IPS DF 6.9 (cell line): ENCODE results near the gene RBM8A.
A peak's percentile ranks its signal among the peaks of the same experiment; 100 is the strongest.

Experiments
- DNase-seq: peaks from one replicate; pipeline ENCODE4 v3.0.0-alpha.2; 2013; ENCODE audit warnings: low read depth, low spot score
- H3K27ac ChIP-seq: one replicate; pipeline ENCODE4 v1.5.1; 2013; ENCODE audit warnings: low read length, control low read depth
- H3K27me3 ChIP-seq: 2 replicates; pipeline ENCODE4 v1.6.1; 2013; ENCODE audit warnings: mild to moderate bottlenecking, low read length; ENCODE audit not compliant: control insufficient read depth, insufficient read depth
- H3K36me3 ChIP-seq: 2 replicates; pipeline ENCODE4 v1.6.1; 2013; ENCODE audit warnings: low read length; ENCODE audit not compliant: control insufficient read depth, insufficient read depth
- H3K4me1 ChIP-seq: 2 replicates; pipeline ENCODE4 v1.6.1; 2013; ENCODE audit warnings: low read length; ENCODE audit not compliant: control insufficient read depth, insufficient read depth
- H3K4me3 ChIP-seq: 2 replicates; pipeline ENCODE4 v1.5.1; 2013; ENCODE audit warnings: mild to moderate bottlenecking, low read length
- H3K9me3 ChIP-seq: 2 replicates; pipeline ENCODE4 v1.6.1; 2013; ENCODE audit warnings: low read length, inconsistent platforms; ENCODE audit not compliant: control insufficient read depth, insufficient read depth
- WGBS: extraction: QIAGEN DNeasy Blood & Tissue Kit; methylation state at CpG from one replicate; pipeline ENCODE4 v1.1.7; 2013; ENCODE audit warnings: mixed read lengths, missing lambda C conversion rate; ENCODE audit not compliant: insufficient read length, insufficient coverage; 5-methylcytosine and 5-hydroxymethylcytosine counted together

The RBM8A gene

DNA sequence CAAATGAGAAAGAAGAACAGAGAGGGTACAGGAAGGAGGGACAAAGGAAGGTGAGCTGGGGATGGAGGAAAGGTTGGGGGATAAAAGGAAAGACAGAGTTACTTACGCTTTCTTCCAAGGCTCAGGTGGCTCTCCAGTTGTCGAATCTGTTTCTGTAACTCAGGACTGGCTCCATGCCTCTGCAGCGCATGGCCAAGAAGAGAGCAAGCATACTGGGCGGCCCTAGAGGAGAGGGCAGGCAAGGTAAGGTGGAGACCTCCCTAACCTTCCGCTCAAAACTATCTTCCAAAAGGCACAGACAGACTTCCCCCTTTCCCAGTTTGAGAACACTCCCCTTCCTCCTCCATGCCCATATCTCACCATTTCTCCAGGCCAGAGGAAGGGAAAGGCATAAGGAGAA is 9.7 kb downstream of the RBM8A start:
- Histone ChIP-seq H3K27ac (no peak overlapping the region), H3K9me3 (no peaks in the 10 kb centered on the region), H3K27me3 (no peaks in the 10 kb centered on the region), H3K4me1 (peaks cover 3% of the 10 kb centered on the region; the same call in 1 of the 2 replicates), H3K36me3 (no peaks in the 10 kb centered on the region), H3K4me3 (peak overlapping the region; percentile 76; the same call in 1 of the 2 replicates)
- no peak for DNase-seq
- no CpG with 5 or more reads among the region's 5 CpGs for WGBS

DNA sequence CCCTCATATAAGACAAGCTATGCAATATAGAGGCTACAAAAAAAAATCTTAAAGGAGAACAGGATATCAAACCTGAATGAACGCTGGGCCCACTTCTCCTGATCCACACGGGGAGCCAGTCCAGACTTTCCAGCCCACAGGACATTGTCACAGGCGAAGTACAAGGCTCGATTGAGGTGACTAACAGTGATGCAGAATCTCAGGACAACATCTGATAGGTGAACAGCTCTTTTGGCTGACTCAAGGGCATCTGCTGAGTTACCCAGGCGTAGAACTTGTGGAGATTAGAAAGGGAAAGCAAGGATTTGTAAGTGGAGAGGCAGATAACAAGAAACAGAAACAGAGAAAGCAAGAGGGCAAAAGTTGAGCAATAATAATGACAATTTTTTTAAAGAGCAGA is 10.5 kb downstream of the RBM8A start:
- Histone ChIP-seq H3K4me1 (peaks cover 3% of the 10 kb centered on the region; the same call in 1 of the 2 replicates), H3K9me3 (no peaks in the 10 kb centered on the region), H3K27ac (no peak overlapping the region), H3K27me3 (no peaks in the 10 kb centered on the region), H3K36me3 (no peaks in the 10 kb centered on the region), H3K4me3 (no peak overlapping the region)
- no peak for DNase-seq
- WGBS: no CpG with 5 or more reads among the region's 5 CpGs

- no peak for DNase-seq
- WGBS: no CpG with 5 or more reads among the region's 11 CpGs
Measured at GRCh38 chr1:145912128-145912641, 15.1 kb downstream of the RBM8A start.

GRCh38 chr1:145908653-145909052 is 18.6 kb downstream of the RBM8A start:
- no CpG with 5 or more reads among the region's 1 CpG for WGBS
- Histone ChIP-seq H3K4me1 (no peaks in the 10 kb centered on the region), H3K27ac (no peak overlapping the region), H3K36me3 (no peaks in the 10 kb centered on the region), H3K4me3 (no peak overlapping the region), H3K27me3 (no peaks in the 10 kb centered on the region), H3K9me3 (no peaks in the 10 kb centered on the region)
- no peak for DNase-seq

More at GRCh38 chr1:145912128-145912641, 15.1 kb downstream of the RBM8A start:
- Histone ChIP-seq H3K27ac (no peak overlapping the region), H3K4me1 (no peaks in the 10 kb centered on the region), H3K27me3 (no peaks in the 10 kb centered on the region), H3K36me3 (no peaks in the 10 kb centered on the region), H3K9me3 (no peaks in the 10 kb centered on the region), H3K4me3 (no peak overlapping the region)

- H3K27ac ChIP-seq: no peak overlapping the region
- no CpG with 5 or more reads among the region's 10 CpGs for WGBS
- no peak for DNase-seq
Measured at GRCh38 chr1:145906954-145907753, 20.1 kb downstream of the RBM8A start.

DNA sequence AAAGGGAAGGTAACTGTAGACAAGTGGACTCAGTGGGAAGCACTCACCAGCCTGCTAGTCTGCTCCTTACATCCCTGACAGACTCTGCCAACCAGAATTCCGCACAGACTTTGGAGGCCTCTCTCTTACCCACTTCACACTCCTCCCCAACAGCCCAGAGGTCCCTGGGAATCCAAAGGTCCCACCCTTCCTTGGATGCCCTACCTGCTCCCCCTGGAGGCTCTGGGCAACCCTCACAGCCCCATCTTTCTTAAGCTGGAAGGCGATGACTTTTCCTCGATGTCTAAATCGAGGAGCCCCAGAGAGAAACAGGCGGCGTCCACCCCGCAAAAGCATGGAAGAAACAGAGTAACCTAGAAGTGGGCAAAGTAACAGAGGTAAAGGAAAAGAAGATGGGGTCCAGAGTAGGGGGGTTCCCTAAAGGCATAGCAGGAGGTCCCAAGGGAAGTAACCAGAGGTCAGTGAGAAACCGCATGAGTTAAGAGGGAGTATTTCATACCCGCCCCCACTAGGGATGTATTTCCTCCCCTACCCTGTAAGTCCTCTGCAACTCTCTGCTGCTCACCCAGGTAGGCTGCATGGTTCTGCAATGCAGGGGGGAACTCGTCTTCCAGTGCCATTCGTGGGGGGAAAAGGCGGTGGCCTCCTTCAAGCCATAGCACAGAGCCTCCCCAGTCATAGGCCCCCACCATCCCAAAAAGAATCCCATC is 25.8 kb downstream of the RBM8A start:
- Histone ChIP-seq H3K4me3 (no peak overlapping the region), H3K9me3 (no peaks in the 10 kb centered on the region), H3K27ac (no peak overlapping the region), H3K4me1 (peaks cover 2% of the 10 kb centered on the region; the same call in 1 of the 2 replicates), H3K27me3 (no peaks in the 10 kb centered on the region), H3K36me3 (no peaks in the 10 kb centered on the region)
- WGBS: no CpG with 5 or more reads among the region's 12 CpGs
- no peak for DNase-seq

More at GRCh38 chr1:145906954-145907753, 20.1 kb downstream of the RBM8A start:
- Histone ChIP-seq H3K9me3 (no peaks in the 10 kb centered on the region), H3K4me1 (no peaks in the 10 kb centered on the region), H3K4me3 (no peak overlapping the region), H3K36me3 (no peaks in the 10 kb centered on the region), H3K27me3 (no peaks in the 10 kb centered on the region)

DNA sequence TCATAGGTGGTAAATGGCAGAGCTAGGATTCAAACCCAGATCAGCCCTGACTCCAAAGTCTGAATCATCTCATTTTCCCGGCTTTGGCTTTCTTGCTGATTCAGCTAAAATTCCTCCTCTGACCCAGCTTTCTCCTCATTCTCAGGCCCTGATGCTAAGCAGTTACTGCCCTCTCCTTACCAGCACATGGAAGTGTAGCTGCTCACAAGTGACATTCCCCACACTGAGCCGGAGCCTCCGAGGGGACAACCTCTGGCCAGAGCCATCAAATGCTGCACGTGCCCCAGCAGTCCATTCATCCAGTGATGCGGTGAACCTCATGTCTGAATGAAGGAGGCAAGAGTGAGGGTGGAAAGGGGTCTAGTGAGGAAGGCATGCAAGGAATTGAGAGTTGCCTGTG is 28.5 kb downstream of the RBM8A start:
- DNase-seq: no peak
- no peaks in the 10 kb centered on the region for H3K27me3 ChIP-seq
- no peak overlapping the region for H3K27ac ChIP-seq
- no peaks in the 10 kb centered on the region for H3K36me3 ChIP-seq
- no CpG with 5 or more reads among the region's 5 CpGs for WGBS
- H3K9me3 ChIP-seq: no peaks in the 10 kb centered on the region
- H3K4me3 ChIP-seq: no peak overlapping the region
- H3K4me1 ChIP-seq: peaks cover 2% of the 10 kb centered on the region; the same call in 1 of the 2 replicates

GRCh38 chr1:145897969-145898368 is 29.3 kb downstream of the RBM8A start:
- H3K36me3 ChIP-seq: no peaks in the 10 kb centered on the region
- H3K9me3 ChIP-seq: no peaks in the 10 kb centered on the region
- no peak for DNase-seq
- WGBS: no CpG with 5 or more reads among the region's 1 CpG
- no peaks in the 10 kb centered on the region for H3K27me3 ChIP-seq
- H3K27ac ChIP-seq: no peak overlapping the region
- peaks cover 2% of the 10 kb centered on the region; the same call in 1 of the 2 replicates for H3K4me1 ChIP-seq
- no peak overlapping the region for H3K4me3 ChIP-seq

GRCh38 chr1:145895471-145895870 is 31.8 kb downstream of the RBM8A start:
- Histone ChIP-seq H3K36me3 (no peaks in the 10 kb centered on the region), H3K4me1 (no peaks in the 10 kb centered on the region; the same call in 1 of the 2 replicates), H3K4me3 (no peak overlapping the region), H3K27ac (no peak overlapping the region), H3K9me3 (no peaks in the 10 kb centered on the region), H3K27me3 (no peaks in the 10 kb centered on the region)
- no peak for DNase-seq
- WGBS: no CpG with 5 or more reads among the region's 1 CpG

DNA sequence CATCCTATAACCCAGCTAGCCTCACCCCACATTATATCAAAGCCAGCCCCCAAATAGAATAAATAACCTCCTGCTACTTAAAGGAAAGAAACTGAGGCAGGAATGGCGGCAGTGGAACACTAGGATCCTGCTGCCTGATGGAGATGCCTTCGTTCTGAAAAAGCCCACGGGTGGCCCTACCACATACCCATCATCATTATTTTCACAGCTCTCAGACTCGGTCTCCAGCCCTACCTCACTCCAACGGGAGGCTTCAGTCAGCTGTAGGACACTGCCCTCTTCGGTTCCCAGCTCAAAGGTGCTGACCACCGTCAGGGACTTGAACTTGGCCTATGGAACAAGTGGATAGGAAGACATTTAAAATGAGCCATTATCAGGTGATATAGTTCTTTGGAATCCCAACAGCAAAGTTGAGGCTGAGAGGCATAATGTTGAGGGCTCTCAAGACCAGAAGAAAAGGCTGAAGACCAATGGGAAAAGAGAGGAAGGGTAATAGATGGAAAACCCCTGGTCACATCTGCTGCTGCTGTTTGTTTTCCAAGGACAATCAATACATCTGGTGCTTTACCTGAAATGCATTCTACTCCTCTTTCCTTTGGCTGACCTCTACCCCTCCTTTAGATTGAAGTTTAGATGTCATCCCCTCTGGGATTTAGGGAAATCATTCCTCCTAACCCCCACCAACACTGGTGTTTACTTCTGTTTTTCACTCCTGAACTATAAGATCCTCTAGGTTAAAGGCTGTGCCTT is 33.8 kb downstream of the RBM8A start:
- Histone ChIP-seq H3K36me3 (no peaks in the 10 kb centered on the region), H3K27ac (no peak overlapping the region), H3K27me3 (no peaks in the 10 kb centered on the region), H3K4me3 (no peak overlapping the region), H3K4me1 (no peaks in the 10 kb centered on the region; the same call in 1 of the 2 replicates), H3K9me3 (no peaks in the 10 kb centered on the region)
- no peak for DNase-seq
- no CpG with 5 or more reads among the region's 7 CpGs for WGBS
